Kasumi-1 (cell line): Measurements from ENCODE around the gene OSBPL2.

Experiments
- DNase-seq, 2 experiments: peaks; one replicate each; lab custom pipeline; 2025; lab: John Stamatoyannopoulos, UW

OSBPL2 gene

GRCh38 chr20:62344782-62345181 is 106.5 kb downstream of the OSBPL2 start:
- no peak for DNase-seq
